CD4-positive, alpha-beta T cell (primary cell): Measurements from ENCODE around the gene CTDSP1. TPM values are rescaled to one million over a fixed set of nuclear protein-coding genes. Genes with fewer than 3 reads are reported as not detected.

ENCODE experiments used
- ATAC-seq: fragments of 200-7000 bp; cut with Tn5 transposase; one replicate; pipeline ENCODE4 v1.10.0; 2022; ENCODE audit warnings: mild to moderate bottlenecking; ENCODE audit not compliant: poor library complexity
- CTCF ChIA-PET: fragments of 350-600 bp; sonication (Branson Sonifier 250); formaldehyde crosslinking; loops from one replicate; lab custom pipeline; 2021; ENCODE audit warnings: antibody characterized with exemption, inconsistent platforms; lab: Charles Lee
- POLR2A ChIA-PET: fragments of 350-600 bp; sonication (Branson Sonifier 250); formaldehyde crosslinking; loops from one replicate; lab custom pipeline; 2021; ENCODE audit warnings: antibody characterized with exemption, inconsistent platforms; lab: Charles Lee
- DNase-seq, 14 experiments: peaks; one replicate each; pipeline ENCODE4 v3.0.0-alpha.2; 2013 to 2020; ENCODE audit warnings: mixed read lengths in 2 of 14
- H3K27ac ChIP-seq, 2 donors: one replicate each; pipeline versions ENCODE4 v1.5.1 to v1.7.0; 2013; ENCODE audit warnings: low read length in 2 of 2, low read depth in 1 of 2, mild to moderate bottlenecking in 1 of 2
- H3K27me3 ChIP-seq, 2 experiments: 1 replicate in 1 of 2; 2 replicates in 1 of 2; pipeline versions ENCODE4 v1.6.1 to v1.7.0; 2013; ENCODE audit warnings: low read length in 2 of 2, control low read depth in 1 of 2, mild to moderate bottlenecking in 1 of 2, moderate library complexity in 1 of 2; ENCODE audit not compliant: insufficient read depth in 2 of 2, control insufficient read depth in 1 of 2
- H3K36me3 ChIP-seq: one replicate; pipeline ENCODE4 v1.6.1; 2013; ENCODE audit warnings: low read length, control low read depth; ENCODE audit not compliant: insufficient read depth
- H3K4me1 ChIP-seq: one replicate; pipeline ENCODE4 v1.6.1; 2013; ENCODE audit warnings: low read length, control low read depth; ENCODE audit not compliant: insufficient read depth
- H3K4me3 ChIP-seq: one replicate; pipeline ENCODE4 v1.5.1; 2013; ENCODE audit warnings: mild to moderate bottlenecking, low read length, moderate library complexity
- H3K9me3 ChIP-seq, 2 experiments: 1 replicate in 1 of 2; 2 replicates in 1 of 2; pipeline versions ENCODE4 v1.6.1 to v1.7.0; 2013; ENCODE audit warnings: low read length in 2 of 2, mild to moderate bottlenecking in 2 of 2, control low read depth in 1 of 2, moderate library complexity in 1 of 2; ENCODE audit not compliant: control insufficient read depth in 1 of 2, insufficient read depth in 1 of 2
- H3K27ac Mint-ChIP-seq: one replicate; pipeline ENCODE4 v1.8.0; 2020; ENCODE audit warnings: mixed read lengths
- H3K27me3 Mint-ChIP-seq: one replicate; pipeline ENCODE4 v1.8.0; 2021; ENCODE audit warnings: mixed read lengths
- H3K36me3 Mint-ChIP-seq: one replicate; pipeline ENCODE4 v1.8.0; 2021; ENCODE audit warnings: low read depth, mixed read lengths
- H3K4me1 Mint-ChIP-seq: one replicate; pipeline ENCODE4 v1.8.0; 2021; ENCODE audit warnings: low read depth, mixed read lengths
- H3K4me3 Mint-ChIP-seq: one replicate; pipeline ENCODE4 v1.8.0; 2020; ENCODE audit warnings: mild to moderate bottlenecking, mixed read lengths
- H3K9me3 Mint-ChIP-seq: one replicate; pipeline ENCODE4 v1.8.0; 2020; ENCODE audit warnings: mixed read lengths
- CTCF ChIP-seq: fragments of 200-600 bp; IDR thresholded peaks from one replicate; pipeline ENCODE4 v1.8.0; 2022; ENCODE audit warnings: antibody characterized with exemption, mild to moderate bottlenecking
- intact Hi-C, 2 experiments: fragments of 100-400 bp; cut with DNase I in 1 of 2; cut with micrococcal nuclease in 1 of 2; formaldehyde crosslinking; loops; one replicate each; pipeline versions ENCODE4 v1.15.1 to v1.9.0; 2023 to 2025; cut with DNase I, micrococcal nuclease
- total RNA-seq, 174 experiments: library from RNA in 2 of 174; stranded (reverse) in 2 of 174; gene quantifications; one replicate each; pipeline ENCODE4 v1.2.3 and lab custom pipeline; 2021 to 2026

Gene CTDSP1
- total RNA-seq, 2 experiments from 2014 or later, result 70.5 to 76.8 TPM

GRCh38 chr2:218357236-218358177 is 42.2 kb upstream of the CTDSP1 start:
- ChIA-PET POLR2A (interaction anchor here (0.6 to 2.5 kb wide), 15 partner anchors 10 to 97 kb away, joined by 3 to 8 read pairs (median 4); partner anchors contain the start of genes AAMP, CTDSP1, PNKD and TMBIM1), CTCF (interaction anchor here (0.6 to 3.5 kb wide), 8 partner anchors 35 to 86 kb away, joined by 3 to 21 read pairs (median 4); partner anchors contain the start of genes AAMP, PNKD and TMBIM1)
- Mint-ChIP-seq H3K27me3 (no peaks in the 10 kb centered on the region), H3K9me3 (peaks cover 2% of the 10 kb centered on the region), H3K4me1 (no peaks in the 10 kb centered on the region), H3K27ac (no peak overlapping the region), H3K4me3 (no peak overlapping the region), H3K36me3 (no peaks in the 10 kb centered on the region)
- ATAC-seq (no peak), DNase-seq (no peak)
- Histone ChIP-seq H3K27ac (no peak overlapping the region), H3K9me3 (peaks cover 3 to 4% of the 10 kb centered on the region in 2 experiments), H3K27me3 (no peaks in the 10 kb centered on the region), H3K4me1 (peaks cover 8% of the 10 kb centered on the region), H3K4me3 (no peak overlapping the region), H3K36me3 (no peaks in the 10 kb centered on the region)
- TF ChIP-seq CTCF, result no peak
- intact Hi-C loops, result loop anchor here (2.0 to 5.0 kb wide), 4 partner anchors 37 to 173 kb away; partner anchors contain the start of genes CTDSP1 (in 1 of the 2) and TMBIM1 (in 1 of the 2)

- Mint-ChIP-seq H3K27me3 (no peaks in the 10 kb centered on the region), H3K4me3 (no peak overlapping the region), H3K27ac (no peak overlapping the region), H3K9me3 (no peaks in the 10 kb centered on the region), H3K4me1 (peaks cover 2% of the 10 kb centered on the region), H3K36me3 (no peaks in the 10 kb centered on the region)
- H3K4me1 ChIP-seq, result peaks cover 8% of the 10 kb centered on the region
- H3K36me3 ChIP-seq, result no peaks in the 10 kb centered on the region
- H3K9me3 ChIP-seq, result no peaks in the 10 kb centered on the region
- intact Hi-C loops, result no loop called here
- H3K27me3 ChIP-seq, result no peaks in the 10 kb centered on the region
- ChIA-PET CTCF (no interaction called here), POLR2A (no interaction called here)
- ATAC-seq, result no peak
- no peak for TF ChIP-seq CTCF
- peak in 2 of 14 experiments; percentile 45 to 63 for DNase-seq
- no peak overlapping the region for H3K27ac ChIP-seq
- no peak overlapping the region for H3K4me3 ChIP-seq
These were observed 39.2 kb upstream of the CTDSP1 start for GRCh38 chr2:218360453-218360852.

GRCh38 chr2:218362606-218363005 is 37.1 kb upstream of the CTDSP1 start:
- H3K4me1 Mint-ChIP-seq, result peaks cover 13% of the 10 kb centered on the region
- no peak overlapping the region for H3K27ac Mint-ChIP-seq
- H3K4me3 Mint-ChIP-seq, result no peak overlapping the region
- H3K27me3 ChIP-seq, result no peaks in the 10 kb centered on the region
- ChIA-PET CTCF (no interaction called here), POLR2A (no interaction called here)
- ATAC-seq (no peak), DNase-seq (no peak)
- no peaks in the 10 kb centered on the region for H3K36me3 Mint-ChIP-seq
- TF ChIP-seq CTCF, result no peak
- H3K9me3 Mint-ChIP-seq, result no peaks in the 10 kb centered on the region
- H3K36me3 ChIP-seq, result no peaks in the 10 kb centered on the region
- H3K27me3 Mint-ChIP-seq, result no peaks in the 10 kb centered on the region
- peaks cover 4 to 8% of the 10 kb centered on the region in 2 experiments for H3K9me3 ChIP-seq
- intact Hi-C loops, result no loop called here
- no peak overlapping the region for H3K27ac ChIP-seq
- H3K4me1 ChIP-seq, result peaks cover 9% of the 10 kb centered on the region
- H3K4me3 ChIP-seq, result no peak overlapping the region
